ELF-1 (cell line): ENCODE measurements around the gene CLPSL1.
A peak's percentile ranks its signal among the peaks of the same experiment; 100 is the strongest.

Source experiments
- DNase-seq: peaks from one replicate; pipeline ENCODE4 v3.0.0-alpha.2; 2016; ENCODE audit warnings: low read depth, low spot score

The CLPSL1 gene

DNA sequence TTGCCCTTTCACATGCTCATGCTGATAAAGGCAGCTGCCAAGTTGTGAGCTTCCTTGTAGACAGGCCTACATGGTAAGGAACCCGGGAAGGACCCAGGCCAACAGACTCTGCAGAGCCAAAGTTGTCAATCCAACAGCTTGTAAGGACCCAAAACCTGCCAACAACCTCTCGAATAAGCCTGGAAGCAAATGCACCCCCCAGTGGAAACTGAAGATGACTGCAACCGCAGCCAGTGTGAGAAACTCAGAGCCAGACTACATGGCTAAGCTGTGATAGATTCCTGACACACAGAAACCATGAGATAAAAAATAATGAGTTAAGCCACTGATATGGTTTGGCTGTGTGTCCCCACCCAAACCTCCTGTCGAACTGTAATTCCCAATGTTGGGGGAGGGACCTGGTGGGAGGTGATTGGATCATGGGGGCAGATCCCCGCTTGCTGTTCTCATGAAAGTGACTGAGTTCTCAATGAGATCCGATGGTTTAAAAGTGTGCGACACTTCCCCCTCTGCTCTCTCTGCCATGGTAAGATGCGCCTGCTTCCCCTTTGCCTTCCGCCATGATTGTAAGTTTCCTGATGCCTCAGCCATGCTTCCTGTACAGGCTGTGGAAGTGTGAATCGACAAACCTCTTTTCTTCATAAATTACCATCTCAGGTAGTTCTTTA lies 23.2 kb upstream of the CLPSL1 start:
- DNase-seq = peak; percentile 77

DNA sequence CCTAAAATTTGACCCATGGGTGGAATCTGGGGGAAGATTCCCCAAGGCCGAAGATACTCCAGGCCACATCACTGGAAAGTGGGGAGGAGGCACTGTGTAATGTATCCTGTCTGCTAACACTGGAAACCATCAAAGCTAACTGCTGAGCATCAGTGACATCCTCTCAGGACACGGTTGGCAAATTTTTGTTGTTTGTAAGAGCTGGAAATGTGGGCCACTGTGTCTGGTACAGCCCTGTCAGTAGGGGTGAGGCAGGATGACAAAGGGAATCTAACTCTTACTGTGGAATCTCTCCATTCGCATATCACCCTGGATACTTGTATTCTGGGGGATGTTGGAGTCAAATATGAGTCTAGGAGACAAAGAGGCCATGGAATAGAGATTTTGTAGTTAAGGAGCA lies 21.4 kb upstream of the CLPSL1 start:
- no peak for DNase-seq

DNA sequence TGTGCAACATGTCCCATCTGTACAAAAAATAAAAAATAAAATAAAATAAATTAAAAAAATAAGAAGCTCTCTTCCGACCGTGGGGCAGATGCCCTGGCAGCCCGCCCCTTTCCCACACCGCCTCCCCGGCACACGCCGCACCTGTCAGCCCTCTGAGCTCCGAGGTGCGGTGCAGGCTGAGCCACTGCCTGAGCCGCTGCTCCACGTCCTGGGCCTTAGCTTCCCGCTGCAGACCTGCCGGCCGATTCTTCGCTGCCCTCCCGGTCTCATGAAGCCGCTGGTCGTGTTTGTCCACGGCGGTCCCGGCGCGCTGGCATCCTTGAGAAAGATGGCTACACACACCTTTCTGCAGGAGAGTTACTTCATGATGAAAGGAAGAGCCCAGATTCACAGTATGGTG lies 15.1 kb upstream of the CLPSL1 start:
- DNase-seq = no peak

- DNase-seq = no peak
Measured at GRCh38 chr6:35769211-35769610, 11.6 kb upstream of the CLPSL1 start.

DNA sequence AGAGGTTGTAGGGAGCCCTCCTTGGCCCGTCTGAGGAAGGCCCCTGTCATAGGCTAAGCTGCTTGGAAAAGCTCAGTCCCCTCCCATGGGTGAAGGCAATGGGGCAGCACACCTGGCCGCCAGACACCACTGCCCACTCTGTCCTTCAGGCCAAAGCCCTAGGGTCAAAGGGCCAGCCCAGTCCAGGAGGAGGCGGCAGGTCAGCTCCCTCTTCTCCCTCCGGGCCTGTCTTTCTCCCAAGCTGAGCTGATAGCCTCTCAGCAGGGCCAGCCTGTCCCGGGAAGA lies 9.5 kb upstream of the CLPSL1 start:
- DNase-seq = no peak

DNA sequence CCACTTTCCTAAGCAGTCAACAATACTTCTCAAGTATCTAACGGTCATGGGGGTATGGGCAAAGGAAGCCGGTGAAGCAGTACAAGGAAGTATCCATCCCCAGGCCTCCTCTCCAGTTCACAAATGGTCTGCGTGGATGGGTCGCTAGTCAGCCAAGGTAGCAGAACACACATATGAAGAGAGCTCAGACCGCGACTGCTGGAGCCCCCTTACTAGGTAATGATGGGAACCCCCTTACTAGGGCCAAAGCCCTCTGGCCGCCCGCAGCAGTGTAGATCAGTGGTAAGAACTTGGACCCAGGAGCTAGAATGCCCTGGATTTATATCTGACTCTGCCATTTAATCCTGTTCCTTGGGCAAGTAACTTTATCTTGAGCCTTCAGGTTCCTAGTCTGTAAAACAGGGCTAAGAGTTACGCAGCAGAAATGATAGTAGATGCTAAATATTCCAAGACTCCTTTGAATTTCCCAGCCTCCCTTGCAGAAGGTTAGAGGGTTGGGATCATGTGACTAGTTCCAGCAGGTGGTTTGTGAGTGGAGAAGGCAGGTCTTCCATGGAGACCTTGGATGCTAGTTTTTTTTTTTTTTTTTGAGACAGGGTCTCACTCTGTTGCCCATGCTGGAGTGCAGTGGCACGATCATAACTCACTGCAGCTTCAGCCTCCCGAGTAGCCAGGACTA lies 6.6 kb upstream of the CLPSL1 start:
- DNase-seq = no peak

DNA sequence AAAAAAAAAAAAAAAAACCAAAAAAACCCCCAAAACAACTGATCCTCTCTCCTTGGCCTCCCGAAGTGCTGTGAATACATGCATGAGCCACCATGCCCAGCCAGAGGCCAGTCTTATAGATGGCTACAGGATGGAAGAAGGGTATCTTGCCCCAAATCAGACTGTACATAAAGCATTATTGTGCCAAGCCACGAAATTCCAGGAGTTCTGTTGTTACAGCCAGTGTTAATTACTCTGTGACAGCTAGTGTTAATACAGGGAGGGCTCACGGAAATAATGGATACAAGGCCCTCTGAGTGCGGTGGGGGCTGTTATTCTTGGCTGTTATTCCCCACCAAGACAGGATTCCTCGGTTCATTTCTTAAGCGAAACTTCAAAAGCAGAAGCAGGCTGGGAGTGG lies 5.8 kb upstream of the CLPSL1 start:
- no peak for DNase-seq

DNA sequence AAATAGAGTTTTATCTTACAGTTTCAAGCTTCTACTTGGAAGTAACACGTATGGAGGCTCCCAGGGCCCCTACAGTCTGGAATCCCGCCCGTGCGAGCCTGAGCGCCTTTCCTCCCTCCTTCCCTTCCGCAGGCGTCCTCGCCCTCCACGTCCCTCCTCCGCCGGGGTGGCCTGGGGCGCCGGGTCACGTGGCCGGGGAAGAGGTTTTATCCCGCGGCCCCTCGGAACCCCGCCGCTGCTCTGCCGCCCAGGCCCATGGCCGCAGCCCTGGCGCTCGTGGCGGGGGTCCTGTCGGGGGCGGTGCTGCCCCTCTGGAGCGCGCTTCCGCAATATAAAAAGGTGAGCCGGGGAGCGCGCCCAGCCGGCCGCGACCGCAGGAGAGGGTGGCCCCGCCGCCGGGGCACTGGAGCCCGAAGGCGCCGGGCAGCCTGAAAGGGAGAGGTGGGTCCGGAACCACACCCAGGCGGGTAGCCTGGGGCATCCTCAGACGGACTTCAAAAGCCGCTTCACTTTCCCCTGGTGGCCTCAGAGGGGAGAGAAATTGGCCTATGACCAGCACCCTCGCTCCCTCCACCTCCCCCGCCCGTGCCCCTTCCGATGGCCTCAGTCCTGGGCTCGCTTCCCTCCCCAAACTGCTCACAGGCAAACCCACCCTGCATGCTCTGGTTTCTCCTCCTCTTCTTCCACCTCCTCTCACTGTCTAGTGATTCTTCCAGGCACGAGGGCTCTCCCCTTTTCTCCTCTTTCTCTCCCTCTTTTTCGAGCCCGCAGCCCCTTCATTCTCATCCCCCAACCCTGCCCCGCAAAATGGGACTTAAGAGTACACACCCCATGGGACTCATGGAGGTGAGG lies 4.2 kb upstream of the CLPSL1 start, which contains the start of gene CLPSL2:
TSS of gene CLPSL2 (plus strand) at position 235 of the 852 bp plus-strand sequence. CDS start at position 256, 21 bp downstream.
- peak; percentile 90 for DNase-seq

- no peak for DNase-seq
Measured at GRCh38 chr6:35777356-35778102, 3.3 kb upstream of the CLPSL1 start.

- no peak for DNase-seq
Measured at GRCh38 chr6:35778437-35778836, 2.4 kb upstream of the CLPSL1 start.

DNA sequence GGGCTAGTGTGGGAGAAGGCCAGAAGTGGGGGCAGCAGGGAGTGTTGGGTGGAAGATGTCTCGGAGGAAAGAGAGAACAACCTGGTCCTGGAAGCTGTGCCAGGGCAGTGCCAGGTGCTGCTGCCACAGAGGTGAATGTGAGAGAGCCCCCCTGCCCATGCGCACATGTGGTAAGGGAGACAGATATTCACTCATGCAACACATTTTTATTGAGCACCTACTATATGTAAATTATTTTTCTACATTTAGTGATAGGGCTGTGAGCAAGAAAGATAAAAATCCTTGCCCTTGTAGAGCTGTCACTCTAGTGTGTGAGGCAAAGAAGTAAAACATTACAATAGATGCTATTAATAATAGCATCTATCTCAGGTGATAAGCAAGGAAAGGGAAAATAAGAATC lies 471 bp downstream of the CLPSL1 start:
- no peak for DNase-seq

GRCh38 chr6:35782424-35782823 lies 1.6 kb downstream of the CLPSL1 start:
- DNase-seq = no peak

GRCh38 chr6:35784200-35784599 lies 3.4 kb downstream of the CLPSL1 start:
- no peak for DNase-seq

GRCh38 chr6:35786272-35786671 lies 5.5 kb downstream of the CLPSL1 start:
- no peak for DNase-seq

DNA sequence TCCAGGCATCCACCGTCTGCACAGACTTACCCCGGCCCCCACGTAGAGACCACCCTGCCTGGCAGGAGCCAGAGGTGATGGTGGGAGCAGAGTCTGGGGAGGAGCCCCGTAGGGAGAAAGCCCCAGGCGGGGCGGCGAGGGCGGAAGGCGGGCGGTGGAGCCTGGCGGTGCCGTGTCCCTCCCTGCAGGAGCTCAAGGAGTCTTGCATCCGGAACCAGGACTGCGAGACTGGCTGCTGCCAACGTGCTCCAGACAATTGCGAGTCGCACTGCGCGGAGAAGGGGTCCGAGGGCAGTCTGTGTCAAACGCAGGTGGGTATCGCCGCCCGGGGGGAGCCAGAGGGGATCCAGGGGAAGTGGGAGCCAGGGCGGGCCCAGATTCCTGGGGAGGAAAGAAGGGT lies 6.0 kb downstream of the CLPSL1 start:
- peak; percentile 69 for DNase-seq

DNA sequence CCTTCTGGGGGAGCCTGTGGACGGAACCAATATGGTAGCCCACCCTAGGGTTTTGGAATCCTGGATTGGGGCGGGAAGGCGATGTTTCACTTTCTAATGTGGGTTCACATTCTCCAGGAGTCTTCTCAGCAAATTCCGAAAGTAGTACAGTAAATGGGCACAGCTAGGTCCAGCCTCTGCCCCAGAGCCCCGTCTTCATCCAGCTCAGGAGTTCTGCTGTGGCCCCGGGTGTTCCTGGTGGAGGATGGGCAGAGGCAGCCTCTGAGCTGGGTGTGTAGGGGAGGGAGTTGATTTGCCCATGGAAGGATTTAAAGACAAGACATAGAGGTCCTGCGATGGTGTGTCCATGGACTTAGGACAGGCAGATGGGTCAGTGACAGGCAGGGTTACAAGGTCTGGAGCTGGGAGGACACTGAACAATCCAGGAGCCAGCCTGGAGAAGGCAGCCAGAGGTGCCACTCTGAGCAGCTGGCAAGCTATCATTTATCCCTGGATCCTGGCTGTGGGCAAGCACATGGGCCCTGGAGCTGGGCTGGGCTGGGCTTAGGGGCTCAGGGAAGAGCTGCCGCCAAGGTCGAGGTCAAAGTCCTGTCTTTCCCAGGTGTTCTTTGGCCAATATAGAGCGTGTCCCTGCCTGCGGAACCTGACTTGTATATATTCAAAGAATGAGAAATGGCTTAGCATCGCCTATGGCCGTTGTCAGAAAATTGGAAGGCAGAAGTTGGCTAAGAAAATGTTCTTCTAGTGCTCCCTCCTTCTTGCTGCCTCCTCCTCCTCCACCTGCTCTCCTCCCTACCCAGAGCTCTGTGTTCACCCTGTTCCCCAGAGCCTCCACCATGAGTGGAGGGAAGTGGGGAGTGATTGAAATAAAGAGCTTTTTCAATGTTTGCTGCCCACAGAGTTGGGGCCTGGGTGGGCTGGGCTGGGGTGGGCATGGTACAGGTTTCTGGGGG lies 6.7 kb downstream of the CLPSL1 start:
- DNase-seq = no peak

- no peak for DNase-seq
Measured at GRCh38 chr6:35788423-35788982, 7.7 kb downstream of the CLPSL1 start.

GRCh38 chr6:35790683-35791082 lies 9.9 kb downstream of the CLPSL1 start:
- DNase-seq = no peak

DNA sequence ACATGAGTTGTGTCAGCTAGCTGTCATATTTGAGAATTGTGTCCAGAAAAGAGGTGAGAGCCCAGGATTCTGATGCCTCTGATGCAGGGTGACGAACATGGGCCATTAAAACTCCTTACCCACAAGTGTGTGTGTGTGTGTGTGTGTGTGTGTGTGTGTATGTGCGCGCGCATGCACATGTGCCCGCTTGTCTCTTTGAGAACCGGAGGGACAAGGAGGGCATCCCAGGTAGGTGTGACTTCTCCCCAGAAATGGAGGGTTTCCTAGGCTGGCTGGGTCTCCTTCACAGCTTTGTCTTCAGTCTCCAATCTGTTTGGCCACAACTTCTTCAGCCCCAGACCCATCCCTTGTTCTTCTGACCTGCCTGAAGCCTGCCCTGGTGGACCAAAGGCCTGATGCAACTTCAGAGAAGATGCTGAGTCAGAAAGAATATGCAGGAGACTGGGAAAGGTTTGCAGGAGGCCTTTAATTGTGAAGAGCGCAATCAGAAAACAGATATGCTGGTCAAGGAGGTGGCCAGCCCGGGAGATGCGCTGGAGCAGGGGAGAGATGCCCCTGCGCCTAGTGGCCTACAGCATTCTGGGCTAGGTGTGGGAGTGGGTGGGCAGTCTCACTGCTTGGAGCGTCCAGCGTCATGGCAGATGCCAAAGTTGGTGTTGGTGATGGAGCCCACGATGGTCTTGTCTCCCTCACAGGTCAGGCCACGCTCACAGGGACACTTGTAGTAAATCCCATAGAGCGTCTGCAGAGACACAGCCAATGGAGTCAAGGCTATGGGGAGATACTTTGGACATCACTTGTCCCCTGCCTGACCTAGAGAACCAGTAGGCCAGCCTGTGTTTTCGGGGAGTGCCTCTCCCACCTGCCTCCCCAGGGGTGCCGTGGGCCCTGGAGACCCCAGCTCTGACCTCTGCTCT lies 14.0 kb downstream of the CLPSL1 start:
- no peak for DNase-seq
